GM15510 (cell line): ENCODE results near the gene MTCL1.

ENCODE experiments used
- POLR2A ChIP-seq: IDR thresholded peaks from 3 replicates; pipeline ENCODE4 v1.6.1; 2011; ENCODE audit warnings: borderline replicate concordance; ENCODE audit not compliant: insufficient read length; ENCODE audit errors: extremely low read depth

Gene MTCL1

GRCh38 chr18:8717011-8717770, 11.8 kb downstream of the MTCL1 start:
- no peak for TF ChIP-seq POLR2A

GRCh38 chr18:8718401-8718913, 13.1 kb downstream of the MTCL1 start:
- no peak for TF ChIP-seq POLR2A

- TF ChIP-seq POLR2A, result no peak
Observed at GRCh38 chr18:8719192-8719591, 13.8 kb downstream of the MTCL1 start.

GRCh38 chr18:8720141-8720540, 14.8 kb downstream of the MTCL1 start:
- no peak for TF ChIP-seq POLR2A

DNA sequence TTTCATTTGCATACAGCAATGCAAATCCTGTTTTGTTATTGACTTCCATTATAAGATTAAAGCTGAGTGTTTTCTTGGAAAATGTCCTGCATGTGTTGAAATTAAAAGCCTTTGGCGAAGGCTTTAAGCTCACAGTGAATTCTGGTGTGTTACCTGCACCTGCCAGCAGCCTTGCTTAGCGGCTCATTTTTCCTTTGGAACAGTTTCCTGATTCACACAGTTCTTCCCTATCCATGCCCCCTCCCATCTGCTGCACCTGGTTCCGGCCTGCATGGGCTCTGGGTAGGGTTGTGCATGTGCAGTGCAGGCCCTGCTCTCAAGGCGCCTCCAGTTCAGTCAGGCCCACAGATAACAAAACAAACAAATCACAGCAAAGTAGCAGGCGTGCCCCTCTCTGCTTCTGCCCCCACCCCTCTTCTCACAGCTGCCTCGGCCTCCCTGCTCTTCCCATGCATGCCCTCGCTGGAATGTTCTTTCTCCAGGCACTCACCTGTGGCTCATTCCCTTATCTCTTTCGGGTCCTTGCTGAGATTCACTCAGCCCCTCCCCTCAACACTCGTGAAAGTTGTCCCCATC, 15.8 kb downstream of the MTCL1 start:
- TF ChIP-seq POLR2A, result no peak

GRCh38 chr18:8721716-8722115, 16.4 kb downstream of the MTCL1 start:
- TF ChIP-seq POLR2A, result no peak

GRCh38 chr18:8722946-8723820, 17.8 kb downstream of the MTCL1 start:
- no peak for TF ChIP-seq POLR2A

DNA sequence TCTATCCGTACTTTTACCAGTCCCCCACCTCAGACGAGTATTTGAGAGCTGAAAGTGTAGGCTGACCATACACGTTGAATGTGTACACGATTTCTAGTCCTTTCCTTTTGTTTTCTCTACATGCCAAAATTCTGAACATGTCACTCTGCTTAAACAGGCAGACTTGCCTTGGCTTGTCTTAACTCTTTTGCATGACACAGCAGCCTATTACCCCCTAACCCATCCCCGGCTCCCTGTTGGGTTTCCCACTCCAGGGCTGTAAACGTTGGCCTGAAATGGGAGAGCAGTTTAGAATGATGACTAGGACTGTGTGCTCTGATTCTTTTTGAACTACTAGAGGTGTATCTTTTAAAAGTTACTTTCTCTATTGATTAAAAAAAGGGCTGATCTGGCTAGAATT, 19.1 kb downstream of the MTCL1 start:
- no peak for TF ChIP-seq POLR2A

DNA sequence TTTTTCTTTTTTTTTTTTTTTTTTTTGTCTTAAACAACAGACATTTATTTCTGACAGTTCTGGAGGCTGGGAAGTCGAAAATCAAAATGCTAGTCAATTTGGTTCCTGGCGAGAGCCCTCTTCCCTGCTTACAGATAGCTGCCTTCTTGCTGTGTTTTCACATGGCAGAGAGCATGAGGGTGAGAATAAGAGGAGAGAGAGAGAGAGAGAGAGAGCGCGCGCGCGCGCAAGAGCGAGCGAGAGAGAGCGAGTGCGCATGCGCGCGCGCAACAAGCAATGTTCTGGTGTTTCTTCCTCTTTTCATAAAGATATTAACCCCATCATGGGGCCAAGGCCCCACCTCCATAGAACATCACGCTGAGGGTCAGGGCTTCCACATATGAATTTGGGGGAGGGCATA, 20.9 kb downstream of the MTCL1 start:
- no peak for TF ChIP-seq POLR2A

GRCh38 chr18:8726963-8727705, 21.8 kb downstream of the MTCL1 start:
- TF ChIP-seq POLR2A, result no peak

GRCh38 chr18:8730080-8730827, 24.9 kb downstream of the MTCL1 start:
- TF ChIP-seq POLR2A, result no peak

- TF ChIP-seq POLR2A, result no peak
Observed at GRCh38 chr18:8732442-8733360, 27.3 kb downstream of the MTCL1 start.

GRCh38 chr18:8734496-8734895, 29.1 kb downstream of the MTCL1 start:
- no peak for TF ChIP-seq POLR2A
